Dermis blood vessel endothelial cell (primary cell): ENCODE results near the gene CTNND1. TPM values are rescaled to one million over a fixed set of nuclear protein-coding genes. Genes with fewer than 3 reads are reported as not detected.
"Not testable (repeated sequence)": the region's sequence is repeated elsewhere in the genome, so short reads cannot be mapped to it uniquely, and the experiment has no call there.

Experiments
- DNase-seq: peaks from one replicate; pipeline ENCODE4 v3.0.0; 2010
- total RNA-seq: library from RNA; depleted of rRNA; stranded (reverse); fragments of >200 nt; gene quantifications from 2 replicates; pipeline ENCODE4 v1.2.3, GENCODE V29; 2014

Gene CTNND1
- total RNA-seq, 1 donor from 2014 or later = 298 TPM

DNA sequence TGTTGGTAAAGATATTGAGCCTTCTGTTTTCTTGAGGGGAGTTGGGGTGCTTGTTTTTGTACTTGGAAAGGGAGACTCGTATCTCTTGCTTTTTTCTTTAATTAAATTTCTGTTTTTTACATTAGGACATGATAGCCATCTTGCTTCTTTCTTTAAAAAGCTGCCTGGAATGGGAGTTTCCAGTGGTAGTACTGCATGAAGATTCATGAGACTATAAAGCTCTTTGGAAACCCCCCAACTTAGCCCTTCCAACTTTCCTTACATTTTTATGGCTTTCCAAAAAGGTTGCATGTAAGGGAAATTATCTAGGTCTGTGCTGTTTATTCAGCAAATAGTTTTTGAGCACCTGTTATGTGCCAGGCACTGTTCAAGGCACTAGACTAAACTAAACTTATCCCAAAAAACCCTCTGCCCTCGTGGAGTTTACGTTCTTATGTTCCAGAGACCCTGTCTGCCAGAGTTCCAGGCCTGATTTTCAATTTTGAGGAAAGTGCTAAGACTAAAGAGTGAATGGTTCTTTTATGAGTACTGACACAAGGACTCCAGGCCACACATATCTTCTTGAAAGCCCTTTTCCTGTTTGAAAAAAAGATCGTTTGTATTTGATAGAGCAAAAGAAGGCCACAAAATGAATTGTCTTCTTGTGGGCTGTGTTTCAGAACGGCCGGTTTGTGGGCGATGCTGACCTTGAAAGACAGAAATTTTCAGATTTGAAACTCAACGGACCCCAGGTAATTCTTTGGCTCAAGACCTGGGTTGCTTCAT, 31.9 kb downstream of the CTNND1 start:
- DNase-seq = no peak

DNA sequence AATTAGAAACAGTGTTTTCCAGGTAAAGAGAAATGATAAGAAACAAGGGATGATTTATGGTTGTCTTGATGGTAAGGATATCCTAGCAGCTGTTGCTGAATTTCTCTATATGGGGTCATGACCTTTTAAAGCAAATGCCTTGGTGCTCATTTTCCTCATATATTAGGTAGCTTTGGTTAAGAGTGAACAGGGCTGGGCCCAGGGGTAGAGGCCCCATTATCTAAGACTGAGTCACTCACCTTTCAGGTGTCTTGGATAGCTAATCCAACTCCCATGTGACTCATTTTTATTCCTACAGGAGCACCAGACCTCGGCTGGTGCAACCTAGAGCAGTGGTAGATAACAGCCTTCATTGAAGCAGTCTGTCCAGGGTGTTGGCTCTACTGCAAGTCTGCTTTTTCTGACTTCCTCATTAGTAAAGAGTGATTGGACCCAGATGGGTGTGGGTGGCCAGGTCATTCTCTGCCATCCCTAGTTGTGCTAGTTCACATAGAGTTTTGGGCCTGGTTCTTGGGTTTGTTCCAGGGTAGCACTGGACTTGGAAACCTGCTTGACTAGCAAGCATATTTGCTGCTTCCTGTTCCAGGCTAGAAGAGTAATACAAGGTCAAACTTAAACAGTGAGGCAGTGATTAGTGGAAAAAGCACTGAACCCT, 37.4 kb downstream of the CTNND1 start:
- peak; percentile 71 for DNase-seq

DNA sequence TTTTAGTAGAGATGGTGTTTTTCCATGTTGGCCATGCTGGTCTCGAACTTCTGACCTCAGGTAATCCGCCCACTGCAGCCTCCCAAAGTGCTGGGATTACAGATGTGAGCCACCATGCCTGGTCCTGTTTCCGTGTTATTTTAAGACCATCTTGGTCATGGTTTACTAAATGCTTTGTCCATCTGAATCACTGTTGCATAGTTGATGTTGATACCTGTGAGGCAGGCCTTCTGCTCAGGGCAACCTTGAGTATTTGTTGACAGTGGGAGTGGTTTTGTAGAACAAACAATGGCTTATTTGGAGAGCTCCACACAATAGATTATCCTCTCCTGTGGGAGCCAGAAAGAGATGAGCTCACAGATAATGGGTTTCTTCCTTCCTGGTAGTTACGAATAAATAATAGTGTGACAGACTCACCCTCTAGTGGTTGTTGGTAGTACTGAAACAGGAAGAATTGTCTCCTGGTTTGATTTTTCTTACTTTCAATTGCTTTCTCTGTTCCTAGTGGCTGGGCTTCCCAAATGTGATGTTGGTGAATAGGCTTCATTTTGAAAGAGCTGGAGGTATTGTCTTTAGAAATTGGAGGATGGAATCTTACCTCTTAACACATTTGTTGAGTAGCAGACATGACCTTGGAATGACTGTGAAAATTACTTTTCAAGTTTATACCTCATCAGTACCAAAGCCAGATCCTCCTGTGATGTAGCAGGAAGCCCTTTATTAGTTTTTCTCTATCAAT, 39.0 kb downstream of the CTNND1 start:
- peak; percentile 84 for DNase-seq

DNA sequence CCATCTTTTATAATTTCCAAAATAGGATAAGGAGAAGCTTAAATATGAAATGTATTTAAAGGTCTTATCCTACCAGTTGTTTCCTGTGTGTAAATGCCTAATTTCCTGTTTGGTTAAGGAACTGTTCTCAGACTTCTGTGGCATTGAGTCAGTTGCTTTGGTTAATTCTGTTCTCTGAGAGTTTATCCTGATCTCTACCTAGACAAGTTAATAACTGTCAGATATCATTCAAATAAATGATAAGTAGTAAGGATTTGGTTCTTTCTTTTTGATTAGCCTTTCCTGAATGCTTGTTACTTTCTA, 39.5 kb downstream of the CTNND1 start:
- DNase-seq = peak; percentile 70

DNA sequence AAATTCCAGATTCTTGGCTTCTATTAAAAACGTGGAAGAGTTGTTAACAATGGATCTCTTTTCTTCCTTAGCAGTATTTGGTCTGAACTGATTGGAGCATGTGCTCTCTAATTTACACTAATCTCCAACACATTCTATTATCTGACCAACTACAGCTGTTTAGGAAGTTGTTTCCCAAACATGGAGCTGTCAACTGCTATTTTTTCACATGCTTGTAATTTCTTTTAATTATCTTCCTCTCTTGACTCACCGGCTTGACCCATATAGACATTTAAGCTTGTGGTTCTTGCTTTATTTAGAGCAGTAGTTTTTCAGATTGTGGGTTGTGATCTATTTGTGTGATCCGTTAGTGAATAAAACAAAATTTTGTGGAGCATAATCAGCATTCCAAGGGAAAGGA, 40.8 kb downstream of the CTNND1 start:
- DNase-seq = no peak

DNA sequence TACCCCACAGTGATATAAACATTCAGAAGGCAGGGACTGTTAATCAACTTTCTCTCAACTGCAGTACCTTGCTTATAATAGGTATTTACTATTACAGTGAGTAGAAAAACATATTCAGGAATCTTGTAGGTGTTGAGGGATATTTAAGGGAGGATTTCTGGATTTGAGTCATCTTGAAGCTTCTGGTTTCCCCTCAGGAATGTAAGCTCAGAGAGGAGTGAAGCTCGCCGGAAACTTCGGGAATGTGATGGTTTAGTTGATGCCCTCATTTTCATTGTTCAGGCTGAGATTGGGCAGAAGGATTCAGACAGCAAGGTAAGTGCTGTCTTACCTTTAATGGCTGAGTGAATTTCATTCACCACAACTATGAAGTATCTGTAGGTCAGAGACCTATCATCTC, 42.9 kb downstream of the CTNND1 start:
- DNase-seq = no peak

DNA sequence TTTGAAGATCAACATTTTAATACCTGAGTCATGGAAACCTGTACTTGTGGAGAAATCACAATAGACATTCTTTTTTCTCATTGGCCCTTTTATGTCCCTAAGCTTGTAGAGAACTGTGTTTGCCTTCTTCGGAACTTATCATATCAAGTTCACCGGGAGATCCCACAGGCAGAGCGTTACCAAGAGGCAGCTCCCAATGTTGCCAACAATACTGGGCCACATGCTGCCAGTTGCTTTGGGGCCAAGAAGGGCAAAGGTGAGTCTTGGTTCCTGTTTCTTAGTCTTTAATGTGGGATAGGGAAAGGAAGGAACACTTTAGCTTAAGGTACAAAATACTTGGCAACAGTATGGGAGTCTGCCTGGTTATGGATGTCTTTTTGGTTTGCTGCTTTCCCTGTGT, 44.2 kb downstream of the CTNND1 start:
- no peak for DNase-seq

DNA sequence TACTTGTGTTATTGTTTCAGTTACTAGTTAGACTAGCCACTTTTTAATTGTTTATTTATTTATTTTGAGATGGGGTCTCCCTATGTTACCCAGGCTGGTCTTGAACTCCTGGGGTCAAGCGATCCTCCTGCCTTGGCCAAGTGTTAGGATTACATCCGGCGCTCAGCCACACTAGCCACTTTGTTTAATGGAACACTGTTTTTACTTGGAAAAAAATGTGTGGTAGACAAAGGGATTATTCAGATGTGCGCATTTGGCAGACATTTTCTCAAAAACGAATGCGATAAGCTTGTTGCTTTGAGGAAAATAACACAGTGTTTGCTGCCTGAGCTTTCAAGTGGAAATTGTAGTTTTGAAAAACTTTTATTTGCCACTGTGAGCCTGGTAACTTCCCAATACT, 51.0 kb downstream of the CTNND1 start:
- no peak for DNase-seq

DNA sequence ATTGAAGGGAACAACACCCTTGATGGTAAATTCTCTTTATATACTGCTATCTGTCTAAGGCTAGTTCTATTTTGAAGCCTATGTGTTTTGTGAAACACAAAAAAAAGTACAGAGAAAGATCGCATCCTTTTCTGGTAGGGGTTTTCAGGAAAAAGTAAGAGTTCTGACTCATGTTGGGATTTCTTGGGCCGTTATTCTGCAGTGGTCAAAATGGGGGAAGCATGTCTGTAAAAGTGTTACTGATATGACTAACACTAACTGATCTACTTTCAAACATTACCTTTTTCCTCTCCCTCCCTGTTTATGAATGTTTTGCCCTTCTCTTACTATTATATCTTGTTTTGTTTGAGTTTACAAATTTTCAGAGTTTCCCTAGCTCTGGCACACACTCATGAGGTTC, 53.9 kb downstream of the CTNND1 start:
- no peak for DNase-seq

DNA sequence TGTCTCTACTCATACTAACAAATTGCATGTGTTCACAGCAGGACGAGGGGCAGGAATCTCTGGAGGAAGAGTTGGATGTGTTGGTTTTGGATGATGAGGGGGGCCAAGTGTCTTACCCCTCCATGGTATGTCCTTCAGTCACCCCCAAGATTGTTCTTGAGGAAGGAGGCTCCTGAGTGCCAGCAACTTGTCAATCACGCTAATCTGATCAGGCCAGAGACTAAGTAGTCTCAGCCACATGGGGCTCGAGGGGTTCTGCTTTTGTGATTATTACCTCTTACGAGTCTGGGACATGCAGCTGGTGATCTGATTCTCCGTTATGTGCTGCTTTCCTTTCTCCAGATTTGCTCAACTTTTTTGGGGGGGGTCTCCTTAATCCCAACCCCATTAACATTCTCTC, 54.3 kb downstream of the CTNND1 start:
- no peak for DNase-seq

DNA sequence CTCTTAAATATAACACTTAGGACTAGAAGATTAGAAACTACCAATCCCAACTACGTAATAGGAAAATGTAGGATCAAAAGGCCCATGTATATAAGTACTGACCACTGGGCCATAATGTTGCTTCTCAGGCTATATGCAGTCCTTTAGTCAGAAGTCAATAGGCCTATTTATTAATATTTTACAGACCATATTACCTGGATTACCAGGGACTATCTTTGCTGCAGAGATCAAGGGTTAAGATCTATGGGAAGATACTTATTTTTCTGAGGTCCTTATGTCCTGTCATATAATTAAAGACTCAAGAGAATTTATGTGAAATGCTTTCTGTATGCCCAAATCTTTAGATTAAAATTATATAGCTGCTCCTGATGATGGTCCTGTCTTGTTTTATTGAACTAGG, 57.2 kb downstream of the CTNND1 start:
- no peak for DNase-seq

DNA sequence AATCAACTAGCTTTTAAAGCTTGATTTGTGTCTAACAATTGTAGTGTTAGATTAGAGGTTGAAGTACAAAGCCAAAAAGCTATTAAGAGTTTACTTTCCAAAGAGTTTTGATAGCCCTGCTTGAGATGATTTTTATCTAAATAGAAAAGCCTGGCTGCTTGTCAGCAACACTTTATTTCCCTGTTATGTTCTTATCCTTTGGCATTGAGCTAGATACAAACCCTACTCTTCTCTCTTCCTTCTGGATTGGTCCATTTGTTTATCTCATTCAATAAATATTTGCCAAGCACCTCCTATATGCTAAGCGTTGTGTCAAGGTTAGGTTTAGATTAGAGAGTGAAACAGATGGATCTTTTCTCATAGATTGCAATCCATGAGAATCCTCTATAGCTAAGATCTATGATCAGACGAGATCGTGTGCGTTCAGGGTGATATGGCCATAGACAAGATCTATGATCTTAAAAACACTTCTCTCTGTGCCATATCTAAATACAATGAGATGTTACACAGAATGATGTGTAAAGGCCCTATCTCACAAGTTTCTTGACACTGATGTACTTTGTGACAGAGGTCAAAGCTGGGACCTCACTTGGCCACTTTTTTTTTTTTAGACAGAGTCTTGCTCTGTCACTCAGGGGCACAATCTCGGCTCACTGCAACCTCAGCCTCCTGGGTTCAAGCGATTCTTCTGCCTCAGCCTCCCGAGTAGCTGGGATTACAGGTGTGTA, 57.8 kb downstream of the CTNND1 start:
- no peak for DNase-seq

DNA sequence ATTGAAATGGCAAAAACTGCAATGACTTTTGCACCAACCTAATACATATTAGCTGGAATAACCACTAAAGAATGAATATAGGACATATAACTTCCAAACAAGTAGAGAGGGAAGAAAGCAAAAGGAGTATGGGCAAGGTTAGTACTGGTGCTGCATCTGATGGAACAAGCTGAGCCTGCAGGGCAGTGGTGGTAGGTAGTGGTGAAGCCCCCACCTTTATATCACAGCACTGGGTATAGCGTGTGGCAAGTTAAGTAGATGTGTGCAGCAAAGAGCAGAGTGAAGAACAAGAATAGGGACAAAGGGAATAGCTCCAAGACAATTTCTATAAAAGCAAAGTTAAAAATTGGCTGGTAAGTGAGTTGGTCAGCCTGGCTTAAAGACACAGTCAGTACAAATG, 62.3 kb downstream of the CTNND1 start:
- DNase-seq = no peak

DNA sequence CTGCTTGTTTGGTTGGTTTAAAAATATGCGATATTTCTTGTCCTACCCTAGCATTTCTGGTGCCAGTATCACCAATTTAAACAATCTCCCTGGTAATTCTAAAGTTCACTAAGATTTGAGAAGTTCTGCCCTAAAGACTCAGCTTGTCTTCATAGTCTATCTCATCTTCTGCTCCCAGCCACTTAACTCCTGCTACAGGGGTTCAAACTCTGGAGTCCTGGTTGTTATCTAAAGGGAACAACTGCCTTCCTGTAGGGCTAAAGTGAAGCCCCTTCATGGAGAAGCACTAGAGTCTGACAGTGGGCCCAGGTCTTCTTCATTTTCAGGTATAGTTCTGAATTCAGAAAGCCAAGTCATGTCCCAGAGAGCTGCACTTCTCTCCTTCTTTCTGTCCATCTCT, 73.2 kb downstream of the CTNND1 start:
- no peak for DNase-seq

DNA sequence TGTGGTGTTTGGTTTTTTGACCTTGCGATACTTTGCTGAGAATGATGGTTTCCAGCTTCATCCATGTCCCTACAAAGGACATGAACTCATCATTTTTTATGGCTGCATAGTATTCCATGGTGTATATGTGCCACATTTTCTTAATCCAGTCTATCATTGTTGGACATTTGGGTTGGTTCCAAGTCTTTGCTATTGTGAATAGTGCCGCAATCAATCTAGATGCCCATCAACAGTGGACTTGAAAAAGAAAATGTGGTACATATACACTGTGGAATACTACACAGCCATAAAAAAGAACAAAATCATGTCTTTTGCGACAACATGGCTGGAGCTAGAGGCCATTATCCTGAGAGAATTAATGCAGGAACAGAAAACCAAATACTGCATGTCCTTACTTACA, 77.0 kb downstream of the CTNND1 start:
- not testable (repeated sequence) for DNase-seq

DNA sequence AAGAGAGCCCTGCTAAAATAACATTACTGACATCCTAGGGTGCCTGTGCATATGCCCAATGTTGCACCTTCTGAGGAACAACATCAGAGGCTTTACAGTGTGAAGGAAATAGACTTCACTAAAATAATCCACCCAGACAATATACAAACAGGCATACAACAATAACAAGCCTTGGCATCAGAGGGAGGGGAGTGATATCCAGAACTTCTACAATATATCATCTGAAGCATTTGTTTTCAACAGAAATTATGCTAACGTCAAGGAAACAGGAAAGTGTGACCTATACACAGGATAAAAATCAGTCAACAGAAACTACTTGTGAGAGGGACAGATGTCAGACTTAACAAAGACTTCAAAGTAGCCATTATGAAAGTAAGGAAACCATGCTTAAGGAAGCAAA, 81.3 kb downstream of the CTNND1 start:
- DNase-seq = peak; percentile 42

DNA sequence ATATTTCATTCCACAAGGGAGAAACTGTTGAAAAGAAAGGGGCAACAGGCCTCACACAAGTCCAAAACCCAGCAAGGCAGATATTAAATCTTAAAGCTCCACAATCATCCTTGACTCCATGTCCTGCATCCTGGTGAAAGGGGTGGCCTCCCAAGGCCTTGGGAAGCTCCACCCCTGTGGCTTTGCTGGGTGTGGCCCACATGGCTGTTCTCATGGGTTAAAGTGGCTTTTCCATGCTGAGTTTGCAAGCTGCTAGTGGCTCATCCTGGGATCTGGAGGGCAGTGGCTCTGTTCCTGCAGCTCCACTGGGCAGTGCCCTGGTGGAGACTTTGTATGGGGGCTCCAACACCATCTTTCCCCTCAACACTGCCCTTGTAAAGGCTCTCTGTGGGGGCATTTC, 106.4 kb downstream of the CTNND1 start:
- no peak for DNase-seq

DNA sequence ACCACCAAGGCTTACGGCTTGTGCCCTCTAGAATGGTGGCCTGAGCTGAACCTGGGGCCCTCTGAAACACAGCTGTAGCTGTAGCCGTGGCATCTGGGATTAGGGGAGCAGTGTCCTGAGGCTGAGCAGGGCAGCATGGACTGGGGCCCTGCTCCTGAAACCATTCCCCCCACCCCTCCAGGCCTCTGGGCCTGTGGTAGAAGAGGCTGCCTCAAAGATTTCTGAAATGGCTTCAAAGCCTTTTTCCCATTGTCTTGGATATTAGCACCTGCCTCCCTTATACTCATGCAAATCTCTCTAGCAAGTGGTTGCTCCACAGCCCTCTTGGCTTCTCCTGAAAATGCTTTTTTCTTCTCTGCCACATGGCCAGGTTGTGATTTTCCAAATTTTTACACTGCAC, 106.9 kb downstream of the CTNND1 start:
- DNase-seq = no peak

Other genes with a start within 250 kb of the CTNND1 start
- 16.7 and 18.4 TPM in 2 replicates for gene SLC43A1, start 246.1 kb upstream of the CTNND1 start, total RNA-seq
- 28.1 and 39.8 TPM in 2 replicates for gene TIMM10, start 231.0 kb upstream of the CTNND1 start, total RNA-seq
- not detected in 2 replicates for gene SMTNL1, start 224.2 kb upstream of the CTNND1 start, total RNA-seq
- gene UBE2L6, start 194.1 kb upstream of the CTNND1 start, total RNA-seq = 37.4 and 41.5 TPM in 2 replicates
- gene SERPING1, start 164.1 kb upstream of the CTNND1 start, total RNA-seq = 0.19 and 0.85 TPM in 2 replicates
- gene YPEL4, start 111.9 kb upstream of the CTNND1 start, total RNA-seq = 0.05 TPM in 1 of 2 replicates, not detected in the other
- gene CLP1, start 104.0 kb upstream of the CTNND1 start, total RNA-seq = 24.6 and 26.5 TPM in 2 replicates
- gene ZDHHC5, start 93.7 kb upstream of the CTNND1 start, total RNA-seq = 34.0 and 55.9 TPM in 2 replicates
- 13.1 and 17.6 TPM in 2 replicates for gene MED19, start 49.6 kb upstream of the CTNND1 start, total RNA-seq
- 44.8 and 71.9 TPM in 2 replicates for gene TMX2, start 49.2 kb upstream of the CTNND1 start, total RNA-seq
- gene SELENOH, start 20.3 kb upstream of the CTNND1 start, total RNA-seq = 73.2 and 139 TPM in 2 replicates
- not detected in 2 replicates for gene BTBD18, start 10.0 kb upstream of the CTNND1 start, total RNA-seq